HCT116 (cell line): Measurements from ENCODE around the gene AP1AR. TPM values are rescaled to one million over a fixed set of nuclear protein-coding genes. Genes with fewer than 3 reads are reported as not detected.
A peak's percentile ranks its signal among the peaks of the same experiment; 100 is the strongest.

Experiments
- ATAC-seq: fragments of 200-7000 bp; cut with Tn5 transposase; 2 replicates; pipeline ENCODE4 v1.9.1; 2020; ENCODE audit warnings: mild to moderate bottlenecking, moderate library complexity
- Bru-seq: library from RNA; stranded (reverse); fragments of 400-500 nt; gene quantifications from one replicate; lab custom pipeline; 2021; lab: Mats Ljungman, UMichigan
- BruChase-seq, 2 experiments: library from RNA; stranded (reverse); fragments of 400-500 nt; gene quantifications; one replicate each; lab custom pipeline; 2021; lab: Mats Ljungman, UMichigan
- BruUV-seq: library from RNA; stranded (reverse); fragments of 400-500 nt; replicated peaks from 2 replicates; lab custom pipeline; 2021; lab: Mats Ljungman, UMichigan
- CTCF ChIA-PET: fragments of 300-600 bp; sonication (Branson Sonifier 250); formaldehyde crosslinking; loops from one replicate; lab custom pipeline; 2021; ENCODE audit warnings: antibody characterized with exemption; lab: Charles Lee
- POLR2A ChIA-PET: fragments of 300-600, 350-600 bp; sonication (Branson Sonifier 250); formaldehyde crosslinking; loops from one replicate; lab custom pipeline; 2021; ENCODE audit warnings: antibody characterized with exemption; lab: Charles Lee
- RAD21 ChIA-PET, 2 experiments: fragments of 300-600 bp; sonication (Branson Sonifier 250); formaldehyde crosslinking; loops; one replicate each; lab custom pipeline; 2023; ENCODE audit warnings: low total read pairs in 2 of 2; ENCODE audit not compliant: uncharacterized antibody in 2 of 2, unreplicated experiment in 2 of 2, low non-redundant PET in 1 of 2; lab: Charles Lee
- DNase-seq: peaks from one replicate; pipeline ENCODE4 v3.0.0-alpha.2; 2010; ENCODE audit warnings: low read depth, low spot score
- H2AFZ ChIP-seq: fragments of 200-600 bp; shearing (Covaris generic), sonication (generic); 2 replicates; pipeline ENCODE4 v1.6.1; 2017; ENCODE audit warnings: low read depth, mixed run types, mixed read lengths, antibody characterized with exemption, low read length; ENCODE audit not compliant: poor library complexity, severe bottlenecking
- H3K27ac ChIP-seq: 2 replicates; pipeline ENCODE4 v1.5.1; 2012; ENCODE audit warnings: low read depth, low read length
- H3K27me3 ChIP-seq: fragments of 200-600 bp; sonication (generic); 2 replicates; pipeline ENCODE4 v1.6.1; 2016; ENCODE audit warnings: mixed run types, low read length, mixed read lengths; ENCODE audit not compliant: insufficient read depth
- H3K36me3 ChIP-seq, 2 experiments: fragments of 200-500 bp in 1 of 2; fragments of 200-600 bp in 1 of 2; sonication (Bioruptor generic) in 1 of 2; sonication (generic) in 1 of 2; 2 replicates each; pipeline versions ENCODE4 v1.5.1 to v1.6.1; 2014 to 2016; ENCODE audit warnings: low read length in 2 of 2, inconsistent platforms in 1 of 2, mixed read lengths in 1 of 2, mixed run types in 1 of 2; ENCODE audit not compliant: insufficient read depth in 2 of 2, control insufficient read depth in 1 of 2
- H3K4me1 ChIP-seq, 2 experiments: fragments of 200-600 bp in 1 of 2; sonication (generic) in 1 of 2; 2 replicates each; pipeline versions ENCODE4 v1.5.1 to v1.6.1; 2012 to 2017; ENCODE audit warnings: low read length in 2 of 2, inconsistent platforms in 1 of 2, mild to moderate bottlenecking in 1 of 2, mixed read lengths in 1 of 2, mixed run types in 1 of 2, moderate library complexity in 1 of 2; ENCODE audit not compliant: insufficient read depth in 2 of 2, control insufficient read depth in 1 of 2
- H3K4me2 ChIP-seq: fragments of 200-600 bp; sonication (generic); 2 replicates; pipeline ENCODE4 v1.6.1; 2017; ENCODE audit warnings: mixed run types, low read length, mixed read lengths
- H3K4me3 ChIP-seq, 2 experiments: fragments of 200-600 bp in 1 of 2; sonication (generic) in 1 of 2; replicated peaks in 1 of 2; 2 replicates each; pipeline ENCODE4 v1.5.1; 2011 to 2016; ENCODE audit warnings: low read length in 2 of 2, control low read depth in 1 of 2, low read depth in 1 of 2, mild to moderate bottlenecking in 1 of 2, mixed read lengths in 1 of 2, mixed run types in 1 of 2
- H3K79me2 ChIP-seq: fragments of 200-600 bp; sonication (generic); 2 replicates; pipeline ENCODE4 v1.6.1; 2017; ENCODE audit warnings: mild to moderate bottlenecking, mixed run types, low read length, moderate library complexity, mixed read lengths; ENCODE audit not compliant: insufficient read depth
- H3K9ac ChIP-seq: fragments of 200-600 bp; sonication (generic); 2 replicates; pipeline ENCODE4 v1.6.1; 2016; ENCODE audit warnings: low read length, mixed read lengths
- H3K9me2 ChIP-seq: fragments of 200-600 bp; sonication (generic), shearing (Covaris generic); 2 replicates; pipeline ENCODE4 v1.6.1; 2017; ENCODE audit warnings: mixed run types, mild to moderate bottlenecking, moderate library complexity; ENCODE audit not compliant: insufficient read depth
- H3K9me3 ChIP-seq, 2 experiments: fragments of 200-500 bp in 1 of 2; fragments of 200-600 bp in 1 of 2; sonication (Bioruptor generic) in 1 of 2; sonication (generic) in 1 of 2; 2 replicates each; pipeline ENCODE4 v1.6.1; 2014 to 2017; ENCODE audit warnings: low read length in 2 of 2, mixed read lengths in 2 of 2, inconsistent platforms in 1 of 2, low read depth in 1 of 2, mild to moderate bottlenecking in 1 of 2, mixed run types in 1 of 2, moderate library complexity in 1 of 2; ENCODE audit not compliant: control insufficient read depth in 1 of 2, insufficient read depth in 1 of 2
- H4K20me1 ChIP-seq: fragments of 200-600 bp; sonication (generic), shearing (Covaris generic); 2 replicates; pipeline ENCODE4 v1.6.1; 2017; ENCODE audit warnings: mixed run types, mild to moderate bottlenecking, moderate library complexity; ENCODE audit not compliant: insufficient read depth
- CBX3 ChIP-seq: IDR thresholded peaks from 2 replicates; pipeline ENCODE4 v1.6.1; 2012; ENCODE audit warnings: low read depth
- CEBPB ChIP-seq: IDR thresholded peaks from 2 replicates; pipeline ENCODE4 v1.6.1; 2012; ENCODE audit warnings: low read depth
- EGR1 ChIP-seq: IDR thresholded peaks from 2 replicates; pipeline ENCODE4 v1.6.1; 2012; ENCODE audit warnings: low read depth
- ELF1 ChIP-seq: IDR thresholded peaks from 2 replicates; pipeline ENCODE4 v1.6.1; 2012; ENCODE audit warnings: low read depth, borderline replicate concordance
- EZH2 ChIP-seq: fragments of 200-600 bp; sonication (generic); IDR thresholded peaks from 2 replicates; pipeline ENCODE4 v1.6.1; 2017; ENCODE audit warnings: antibody characterized with exemption, mixed run types
- FOSL1 ChIP-seq: IDR thresholded peaks from 2 replicates; pipeline ENCODE4 v1.6.1; 2012; ENCODE audit warnings: low read depth
- JUND ChIP-seq: IDR thresholded peaks from 2 replicates; pipeline ENCODE4 v1.6.1; 2012
- POLR2A ChIP-seq: IDR thresholded peaks from 2 replicates; pipeline ENCODE4 v1.7.0; 2011; ENCODE audit warnings: borderline replicate concordance; ENCODE audit not compliant: insufficient read depth, insufficient read length; ENCODE audit errors: extremely low read depth
- POLR2AphosphoS5 ChIP-seq: IDR thresholded peaks from 2 replicates; pipeline ENCODE4 v1.6.1; 2011; ENCODE audit warnings: mild to moderate bottlenecking, low read depth, low read length, moderate library complexity
- RAD21 ChIP-seq: IDR thresholded peaks from 2 replicates; pipeline ENCODE4 v1.6.1; 2012; ENCODE audit warnings: low read depth, mild to moderate bottlenecking
- SIN3A ChIP-seq: IDR thresholded peaks from 2 replicates; pipeline ENCODE4 v1.6.1; 2012; ENCODE audit warnings: low read depth
- SRF ChIP-seq: IDR thresholded peaks from 2 replicates; pipeline ENCODE4 v1.6.1; 2012; ENCODE audit warnings: low read depth
- TCF7L2 ChIP-seq: IDR thresholded peaks from 2 replicates; pipeline ENCODE4 v1.7.0; 2011; ENCODE audit warnings: borderline replicate concordance, inconsistent platforms; ENCODE audit not compliant: insufficient read depth, insufficient read length; ENCODE audit errors: extremely low read depth
- YY1 ChIP-seq: IDR thresholded peaks from 2 replicates; pipeline ENCODE4 v1.6.1; 2011; ENCODE audit warnings: low read length, low read depth, moderate library complexity, mild to moderate bottlenecking; ENCODE audit not compliant: insufficient replicate concordance; ENCODE audit errors: extremely low read depth
- ZFX ChIP-seq: fragments of 450-650 bp; IDR thresholded peaks from 2 replicates; pipeline ENCODE4 v1.6.1; 2017
- ZNF274 ChIP-seq: fragments of 200-500 bp; sonication (Bioruptor generic); IDR thresholded peaks from 2 replicates; pipeline ENCODE4 v1.6.1; 2014; ENCODE audit warnings: mild to moderate bottlenecking, low read depth, low read length, inconsistent platforms
- intact Hi-C: fragments of 100-400 bp; cut with micrococcal nuclease; formaldehyde crosslinking; loops from 2 replicates; pipeline ENCODE4 v1.10.0; 2022
- long read RNA-seq: library from polyadenylated mRNA; unstranded; transcript quantifications from one replicate; pipeline ENCODE4 v2.0.0, GENCODE V29; 2021; ENCODE audit not compliant: unreplicated experiment
- polyA plus RNA-seq: library from polyadenylated mRNA; unstranded; fragments of >200 nt; gene quantifications from 2 replicates; pipeline ENCODE4 v1.2.1, GENCODE V29; 2012; ENCODE audit warnings: missing spikeins
- total RNA-seq: library from RNA; stranded (reverse); gene quantifications from one replicate; pipeline ENCODE4 v1.2.1, GENCODE V29; 2021; ENCODE audit not compliant: unreplicated experiment
- TF ChIP-seq, protein P1 (sequence below): IDR thresholded peaks from 2 replicates; pipeline ENCODE4 v1.6.1; 2012; ENCODE audit warnings: low read depth
- TF ChIP-seq, protein P2 (sequence below): IDR thresholded peaks from 2 replicates; pipeline ENCODE4 v1.6.1; 2012
- TF ChIP-seq, protein P3 (sequence below): IDR thresholded peaks from 2 replicates; pipeline ENCODE4 v1.6.1; 2012

Gene AP1AR, protein sequence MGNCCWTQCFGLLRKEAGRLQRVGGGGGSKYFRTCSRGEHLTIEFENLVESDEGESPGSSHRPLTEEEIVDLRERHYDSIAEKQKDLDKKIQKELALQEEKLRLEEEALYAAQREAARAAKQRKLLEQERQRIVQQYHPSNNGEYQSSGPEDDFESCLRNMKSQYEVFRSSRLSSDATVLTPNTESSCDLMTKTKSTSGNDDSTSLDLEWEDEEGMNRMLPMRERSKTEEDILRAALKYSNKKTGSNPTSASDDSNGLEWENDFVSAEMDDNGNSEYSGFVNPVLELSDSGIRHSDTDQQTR
- 56.7 TPM for total RNA-seq
- polyA plus RNA-seq = 17.8 and 21.3 TPM in 2 replicates
- Bru-seq, nascent RNA = percentile 96 among the genes with signal in this experiment
- percentile 91 among the genes with signal in this experiment for BruChase-seq, experiment 1, labeled RNA remaining after a 6-hour chase
- percentile 93 among the genes with signal in this experiment for BruChase-seq, experiment 2, labeled RNA remaining after a 2-hour chase
- long read RNA-seq, transcript AP1AR-202 (9 exons, 2,337 nt) = minor isoform, 5 of 305 reads
- long read RNA-seq, transcript AP1AR-201 (10 exons, 2,902 nt) = major isoform, 250 of 305 reads
- long read RNA-seq, partial matches to known transcripts = 4 of 305 reads
- long read RNA-seq, other reads (novel, unspliced or antisense) = 45 of 305 reads

DNA sequence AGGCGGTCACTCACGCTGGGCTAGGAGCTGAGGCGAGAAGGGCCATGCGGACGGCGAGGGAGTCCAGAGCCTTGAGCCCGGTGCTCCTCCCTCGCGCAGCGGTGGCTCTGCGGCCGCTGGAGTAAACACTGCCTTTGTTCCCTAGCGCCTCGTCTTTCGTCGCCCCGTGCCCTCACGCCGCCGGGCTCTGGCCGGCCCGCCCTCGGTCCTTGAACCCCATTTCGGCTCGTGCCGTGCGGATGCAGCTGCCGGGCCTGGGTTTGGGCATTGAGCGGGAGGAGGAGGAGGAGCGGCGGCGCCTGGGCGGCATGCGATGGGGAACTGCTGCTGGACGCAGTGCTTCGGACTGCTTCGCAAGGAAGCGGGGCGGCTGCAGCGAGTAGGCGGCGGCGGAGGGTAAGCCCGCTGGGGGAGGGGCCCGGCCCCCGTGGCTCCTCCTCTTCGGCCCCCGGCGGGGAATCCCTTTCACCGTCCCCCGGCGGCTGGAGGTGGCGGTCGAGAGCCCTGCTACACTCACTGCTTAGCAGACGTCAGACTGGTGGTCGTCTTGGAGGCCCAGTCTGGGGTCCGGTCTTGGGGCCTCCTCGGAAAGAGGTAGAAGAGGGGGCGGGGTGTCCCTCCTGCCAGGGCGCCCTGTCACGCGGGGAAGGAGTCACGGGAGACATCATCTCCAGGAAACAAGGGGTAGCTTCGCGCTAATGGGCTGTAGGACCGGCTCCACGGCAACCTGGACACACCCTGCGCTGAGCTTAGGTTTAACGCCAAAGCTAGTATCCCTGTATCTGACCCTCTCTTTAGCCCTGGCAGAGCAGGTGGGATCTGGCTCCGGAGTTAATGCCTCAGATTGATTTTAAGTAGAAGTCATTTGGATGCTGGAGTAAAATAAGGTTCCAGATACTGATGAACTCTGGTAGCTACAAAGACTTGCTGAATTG, at the start of gene AP1AR:
Gene AP1AR (plus strand): TSS at position 9 of the 935 bp plus-strand sequence. CDS start 305 bp downstream, at position 314.
- Histone ChIP-seq H3K9ac (peak within 1 kb of the TSS; percentile 96), H3K4me2 (peak within 1 kb of the TSS; percentile 96), H3K9me3 (no peaks in the 10 kb centered on the region), H2AFZ (peak within 1 kb of the TSS; percentile 74), H3K36me3 (no peaks in the 10 kb centered on the region), H4K20me1 (peaks cover 9% of the 10 kb centered on the region; the same call in 1 of the 2 replicates), H3K4me1 (peaks cover 18 to 38% of the 10 kb centered on the region in 2 experiments; a peak in 3 of 4 replicates), H3K27ac (peak within 1 kb of the TSS; percentile 79), H3K79me2 (peaks cover 58% of the 10 kb centered on the region), H3K27me3 (no peaks in the 10 kb centered on the region), H3K4me3 (peak within 1 kb of the TSS; percentile 82 to 89), H3K9me2 (no peaks in the 10 kb centered on the region)
- intact Hi-C loops = loop anchor here (2.0 to 10.0 kb wide), 3 partner anchors 63 to 293 kb away; partner anchors contain the start of gene FAM241A
- ChIA-PET RAD21 (interaction anchor here (0.7 to 1.4 kb wide), 2 partner anchors 58 to 132 kb away, joined by 3 read pairs; no protein-coding TSS in a partner anchor), CTCF (interaction anchor here (1.2 to 2.1 kb wide), 3 partner anchors 35 to 138 kb away, joined by 4 to 16 read pairs (median 5); no protein-coding TSS in a partner anchor), POLR2A (interaction anchor here (0.6 to 1.4 kb wide), 9 partner anchors 8 to 148 kb away, joined by 3 to 5 read pairs (median 3); no protein-coding TSS in a partner anchor)
- ATAC-seq = peak; percentile 76
- BruUV-seq = no TSS peak
- DNase-seq = peak; percentile 44
- TF ChIP-seq, protein P1, sequence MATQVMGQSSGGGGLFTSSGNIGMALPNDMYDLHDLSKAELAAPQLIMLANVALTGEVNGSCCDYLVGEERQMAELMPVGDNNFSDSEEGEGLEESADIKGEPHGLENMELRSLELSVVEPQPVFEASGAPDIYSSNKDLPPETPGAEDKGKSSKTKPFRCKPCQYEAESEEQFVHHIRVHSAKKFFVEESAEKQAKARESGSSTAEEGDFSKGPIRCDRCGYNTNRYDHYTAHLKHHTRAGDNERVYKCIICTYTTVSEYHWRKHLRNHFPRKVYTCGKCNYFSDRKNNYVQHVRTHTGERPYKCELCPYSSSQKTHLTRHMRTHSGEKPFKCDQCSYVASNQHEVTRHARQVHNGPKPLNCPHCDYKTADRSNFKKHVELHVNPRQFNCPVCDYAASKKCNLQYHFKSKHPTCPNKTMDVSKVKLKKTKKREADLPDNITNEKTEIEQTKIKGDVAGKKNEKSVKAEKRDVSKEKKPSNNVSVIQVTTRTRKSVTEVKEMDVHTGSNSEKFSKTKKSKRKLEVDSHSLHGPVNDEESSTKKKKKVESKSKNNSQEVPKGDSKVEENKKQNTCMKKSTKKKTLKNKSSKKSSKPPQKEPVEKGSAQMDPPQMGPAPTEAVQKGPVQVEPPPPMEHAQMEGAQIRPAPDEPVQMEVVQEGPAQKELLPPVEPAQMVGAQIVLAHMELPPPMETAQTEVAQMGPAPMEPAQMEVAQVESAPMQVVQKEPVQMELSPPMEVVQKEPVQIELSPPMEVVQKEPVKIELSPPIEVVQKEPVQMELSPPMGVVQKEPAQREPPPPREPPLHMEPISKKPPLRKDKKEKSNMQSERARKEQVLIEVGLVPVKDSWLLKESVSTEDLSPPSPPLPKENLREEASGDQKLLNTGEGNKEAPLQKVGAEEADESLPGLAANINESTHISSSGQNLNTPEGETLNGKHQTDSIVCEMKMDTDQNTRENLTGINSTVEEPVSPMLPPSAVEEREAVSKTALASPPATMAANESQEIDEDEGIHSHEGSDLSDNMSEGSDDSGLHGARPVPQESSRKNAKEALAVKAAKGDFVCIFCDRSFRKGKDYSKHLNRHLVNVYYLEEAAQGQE = no peak
- no peak for TF ChIP-seq CBX3
- peak; percentile 59; the same call in 1 of the 2 replicates for TF ChIP-seq ZFX
- peak; percentile 87 for TF ChIP-seq POLR2AphosphoS5
- TF ChIP-seq EGR1 = 0 out of 2 replicates have a peak, but pooled peaks have one; percentile 11
- TF ChIP-seq SIN3A = peak; percentile 43
- TF ChIP-seq ELF1 = no peak
- TF ChIP-seq ZNF274 = no peak
- TF ChIP-seq, protein P2, sequence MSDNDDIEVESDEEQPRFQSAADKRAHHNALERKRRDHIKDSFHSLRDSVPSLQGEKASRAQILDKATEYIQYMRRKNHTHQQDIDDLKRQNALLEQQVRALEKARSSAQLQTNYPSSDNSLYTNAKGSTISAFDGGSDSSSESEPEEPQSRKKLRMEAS = peak; percentile 83; the same call in 1 of the 2 replicates
- TF ChIP-seq JUND = no peak
- no peak for TF ChIP-seq RAD21
- TF ChIP-seq SRF = no peak
- no peak for TF ChIP-seq TCF7L2
- TF ChIP-seq EZH2 = no peak
- TF ChIP-seq POLR2A = peak; percentile 65
- TF ChIP-seq, protein P3, sequence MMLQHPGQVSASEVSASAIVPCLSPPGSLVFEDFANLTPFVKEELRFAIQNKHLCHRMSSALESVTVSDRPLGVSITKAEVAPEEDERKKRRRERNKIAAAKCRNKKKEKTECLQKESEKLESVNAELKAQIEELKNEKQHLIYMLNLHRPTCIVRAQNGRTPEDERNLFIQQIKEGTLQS = no peak
- TF ChIP-seq FOSL1 = no peak
- TF ChIP-seq YY1 = peak; percentile 9
- TF ChIP-seq CEBPB = no peak
